22Rv1 (cell line): ENCODE data around the gene SPACA7.

ENCODE experiments used
- CTCF ChIP-seq: fragments of 450-650 bp; IDR thresholded peaks from 2 replicates; pipeline ENCODE4 v1.5.1; 2017; ENCODE audit warnings: mild to moderate bottlenecking
- ZFX ChIP-seq: fragments of 450-650 bp; IDR thresholded peaks from 2 replicates; pipeline ENCODE4 v1.6.1; 2017; ENCODE audit warnings: antibody characterized with exemption, borderline replicate concordance

- TF ChIP-seq CTCF (no peak), ZFX (no peak)
Measured at GRCh38 chr13:112469071-112469745, 93.1 kb downstream of the SPACA7 start.
